Left renal pelvis (tissue), 4 donors: ENCODE data around the gene XIRP1. TPM values are rescaled to one million over a fixed set of nuclear protein-coding genes. Genes with fewer than 3 reads are reported as not detected.
A peak's percentile ranks its signal among the peaks of the same experiment; 100 is the strongest.
"Not testable (repeated sequence)": the region's sequence is repeated elsewhere in the genome, so short reads cannot be mapped to it uniquely, and the experiment has no call there.

ENCODE experiments used
- DNase-seq, 4 donors: peaks; one replicate each; pipeline ENCODE4 v3.0.0-alpha.2; 2013; ENCODE audit warnings: low read depth in 4 of 4, low spot score in 3 of 4
- polyA plus RNA-seq, 4 donors: library from polyadenylated mRNA; unstranded; fragments of 120-200 nt; gene quantifications; one replicate each; pipeline ENCODE4 v1.2.1, GENCODE V29; 2013; ENCODE audit not compliant: insufficient read length in 4 of 4

Gene XIRP1
- polyA plus RNA-seq, 4 donors: 0.07 to 0.20 (median 0.08) TPM

GRCh38 chr3:39171860-39172259 is 20.5 kb downstream of the XIRP1 start:
- DNase-seq: no peak

- not testable (repeated sequence) for DNase-seq
Observed at GRCh38 chr3:39170877-39171276, 21.5 kb downstream of the XIRP1 start.

- no peak for DNase-seq
Observed at GRCh38 chr3:39170461-39170860, 21.9 kb downstream of the XIRP1 start.

- DNase-seq: no peak
Observed at GRCh38 chr3:39169712-39170111, 22.7 kb downstream of the XIRP1 start.

- no peak for DNase-seq
Observed at GRCh38 chr3:39168156-39168780, 24.1 kb downstream of the XIRP1 start.

- no peak for DNase-seq
Observed at GRCh38 chr3:39166932-39167532, 25.4 kb downstream of the XIRP1 start.

- DNase-seq: no peak
Observed at GRCh38 chr3:39166134-39166710, 26.2 kb downstream of the XIRP1 start.

GRCh38 chr3:39165518-39165917 is 26.9 kb downstream of the XIRP1 start:
- DNase-seq: no peak

GRCh38 chr3:39164414-39164813 is 28.0 kb downstream of the XIRP1 start:
- DNase-seq: no peak

- DNase-seq: no peak
Observed at GRCh38 chr3:39158148-39158715, 34.2 kb downstream of the XIRP1 start.

GRCh38 chr3:39157359-39157758 is 35.0 kb downstream of the XIRP1 start:
- no peak for DNase-seq

- DNase-seq: no peak
Observed at GRCh38 chr3:39156421-39156820, 36.0 kb downstream of the XIRP1 start.

- no peak for DNase-seq
Observed at GRCh38 chr3:39154280-39155021, 37.9 kb downstream of the XIRP1 start.

- no peak for DNase-seq
Observed at GRCh38 chr3:39153977-39154279, 38.5 kb downstream of the XIRP1 start.

GRCh38 chr3:39150803-39151631 is 41.4 kb downstream of the XIRP1 start:
- peak in 1 of 4 donors; percentile 46 for DNase-seq

- no peak for DNase-seq
Observed at GRCh38 chr3:39150148-39150802, 42.1 kb downstream of the XIRP1 start.

- no peak for DNase-seq
Observed at GRCh38 chr3:39149498-39150147, 42.8 kb downstream of the XIRP1 start.

- DNase-seq: no peak
Observed at GRCh38 chr3:39149059-39149455, 43.3 kb downstream of the XIRP1 start.

- DNase-seq: no peak
Observed at GRCh38 chr3:39148435-39149058, 43.8 kb downstream of the XIRP1 start.
